GM12878 (cell line): ENCODE measurements around the gene ILRUN. TPM values are rescaled to one million over a fixed set of nuclear protein-coding genes. Genes with fewer than 3 reads are reported as not detected.

Source experiments
- ATF7 ChIP-seq: fragments of 450-650 bp; IDR thresholded peaks from 2 replicates; pipeline ENCODE4 v1.6.1; 2016; ENCODE audit warnings: low read depth, mild to moderate bottlenecking
- BMI1 ChIP-seq: fragments of 450-650 bp; IDR thresholded peaks from 2 replicates; pipeline ENCODE4 v1.6.1; 2016; ENCODE audit warnings: mild to moderate bottlenecking, moderate library complexity, borderline replicate concordance
- EED ChIP-seq: sonication (generic); IDR thresholded peaks from 2 replicates; pipeline ENCODE4 v1.6.1; 2016; ENCODE audit warnings: antibody characterized with exemption, low read depth
- EP300 ChIP-seq, 2 experiments: fragments of 150-350 bp in 1 of 2; IDR thresholded peaks; 2 replicates each; pipeline ENCODE4 v1.6.1; 2011 to 2012; ENCODE audit warnings: low read depth in 2 of 2, low read length in 2 of 2, borderline replicate concordance in 1 of 2, improper control_type of control experiment in 1 of 2, inconsistent platforms in 1 of 2; ENCODE audit not compliant: control insufficient read depth in 1 of 2
- FOXM1 ChIP-seq: IDR thresholded peaks from 2 replicates; pipeline ENCODE4 v1.6.1; 2012; ENCODE audit warnings: low read depth, mild to moderate bottlenecking, inconsistent platforms, low read length, moderate library complexity
- IKZF1 ChIP-seq: fragments of 450-650 bp; conservative IDR thresholded peaks from 2 replicates; pipeline ENCODE4 v1.6.1; 2017; ENCODE audit warnings: antibody characterized with exemption, mild to moderate bottlenecking
- JUND ChIP-seq: IDR thresholded peaks from 2 replicates; pipeline ENCODE4 v1.6.1; 2012; ENCODE audit warnings: low read depth, mild to moderate bottlenecking, low read length, improper control_type of control experiment, moderate library complexity
- MXI1 ChIP-seq: fragments of 150-350 bp; IDR thresholded peaks from 2 replicates; pipeline ENCODE4 v1.6.1; 2011; ENCODE audit warnings: low read depth, mild to moderate bottlenecking, inconsistent platforms, low read length, improper control_type of control experiment
- NFXL1 ChIP-seq: fragments of 450-650 bp; IDR thresholded peaks from 2 replicates; pipeline ENCODE4 v1.6.1; 2017; ENCODE audit warnings: antibody characterized with exemption, mild to moderate bottlenecking, borderline replicate concordance
- PBX3 ChIP-seq: IDR thresholded peaks from 2 replicates; pipeline ENCODE4 v1.6.1; 2011; ENCODE audit warnings: mild to moderate bottlenecking, low read depth, low read length, moderate library complexity; ENCODE audit not compliant: insufficient replicate concordance
- PML ChIP-seq: IDR thresholded peaks from 2 replicates; pipeline ENCODE4 v1.6.1; 2012; ENCODE audit warnings: low read length, inconsistent platforms
- POLR2A ChIP-seq: IDR thresholded peaks from 2 replicates; pipeline ENCODE4 v1.6.1; 2011; ENCODE audit warnings: low read depth, mild to moderate bottlenecking, low read length
- PRDM15 ChIP-seq: fragments of 450-650 bp; formaldehyde crosslinking; IDR thresholded peaks from 2 replicates; pipeline ENCODE4 v1.4.0; 2020; ENCODE audit warnings: mild to moderate bottlenecking, moderate library complexity
- RAD51 ChIP-seq: fragments of 450-650 bp; IDR thresholded peaks from 2 replicates; pipeline ENCODE4 v1.6.1; 2016; ENCODE audit warnings: moderate library complexity, mild to moderate bottlenecking, inconsistent platforms
- RELB ChIP-seq: fragments of 450-650 bp; IDR thresholded peaks from 2 replicates; pipeline ENCODE4 v1.6.1; 2017; ENCODE audit warnings: low read depth, mild to moderate bottlenecking, moderate library complexity
- RUNX3 ChIP-seq: IDR thresholded peaks from 2 replicates; pipeline ENCODE4 v1.6.1; 2012; ENCODE audit warnings: low read length, inconsistent platforms
- SMAD1 ChIP-seq: fragments of 450-650 bp; IDR thresholded peaks from 2 replicates; pipeline ENCODE4 v1.6.1; 2018; ENCODE audit warnings: mild to moderate bottlenecking, low read depth; ENCODE audit not compliant: partially characterized antibody
- SMC3 ChIP-seq: IDR thresholded peaks from 2 replicates; pipeline ENCODE4 v1.6.1; 2011; ENCODE audit warnings: low read length, improper control_type of control experiment, borderline replicate concordance
- SP1 ChIP-seq: IDR thresholded peaks from one replicate; pipeline ENCODE4 v1.6.1; 2011; ENCODE audit warnings: low read depth, low read length
- TAF1 ChIP-seq: IDR thresholded peaks from 2 replicates; pipeline ENCODE4 v1.6.1; 2011; ENCODE audit warnings: mild to moderate bottlenecking, low read depth, low read length, borderline replicate concordance
- TCF3 ChIP-seq: IDR thresholded peaks from 2 replicates; pipeline ENCODE4 v1.6.1; 2012; ENCODE audit warnings: low read depth, mild to moderate bottlenecking, low read length, borderline replicate concordance; ENCODE audit not compliant: insufficient read depth
- YY1 ChIP-seq: IDR thresholded peaks from 2 replicates; pipeline ENCODE4 v1.6.1; 2011; ENCODE audit warnings: low read depth, mild to moderate bottlenecking, low read length
- ZNF217 ChIP-seq: fragments of 450-650 bp; IDR thresholded peaks from 2 replicates; pipeline ENCODE4 v1.6.1; 2017; ENCODE audit warnings: antibody characterized with exemption, mild to moderate bottlenecking
- ZSCAN29 ChIP-seq: fragments of 450-650 bp; IDR thresholded peaks from 2 replicates; pipeline ENCODE4 v1.6.1; 2017; ENCODE audit warnings: mild to moderate bottlenecking, moderate library complexity
- polyA plus RNA-seq, 11 experiments: library from polyadenylated mRNA; depleted of rRNA in 4 of 11; unstranded in 6 of 11; stranded (reverse) in 5 of 11; fragments of >200 nt; fragmentation: Nextera tagmentation in 4 of 11; fragmentation: Illumina TruSeq in 1 of 11; extraction: Ambion mirVana in 4 of 11; extraction: Trizol in 1 of 11; gene quantifications; 1 replicate in 1 of 11; 2 replicates in 10 of 11; pipeline versions ENCODE4 v1.2.1 to v1.2.3, GENCODE V29; 2011 to 2016; ENCODE audit warnings: inconsistent platforms in 2 of 11, missing spikeins in 2 of 11, low read depth in 1 of 11
- total RNA-seq, 4 experiments: library from RNA; depleted of rRNA in 3 of 4; stranded (reverse); fragments of >200 nt in 3 of 4; fragmentation: Illumina TruSeq in 1 of 4; extraction: Trizol in 1 of 4; gene quantifications; 2 replicates each; pipeline versions ENCODE4 v1.2.1 to v1.2.3, GENCODE V29; 2013 to 2021

ILRUN gene
- total and polyA plus RNA-seq, 10 of the 15 experiments (the other 5 are each of a cell fraction or from before 2014, with no cell fraction given), result 21.0 to 114 (median 48.9) TPM

- peak; percentile 100 for TF ChIP-seq ATF7
- TF ChIP-seq SP1, result no peak
- TF ChIP-seq BMI1, result peak; percentile 91
- TF ChIP-seq PML, result peak; percentile 91
- no peak for TF ChIP-seq NFXL1
- TF ChIP-seq RAD51, result peak; percentile 10; the same call in 1 of the 2 replicates
- no peak for TF ChIP-seq PRDM15 (CRISPR knock-in tag)
- peak; percentile 93 for TF ChIP-seq IKZF1
- TF ChIP-seq MXI1, result peak; percentile 53
- TF ChIP-seq EP300 (IDR thresholded peaks at IDR 0.05; ENCODE audit: borderline replicate concordance in 1 of 2, control insufficient read depth in 1 of 2, low read depth in 2 of 2, low read length in 2 of 2), result peak; percentile 95 to 98
- TF ChIP-seq TAF1, result peak; percentile 79; the same call in 1 of the 2 replicates
- peak; percentile 64 for TF ChIP-seq EED
- TF ChIP-seq POLR2A, result peak; percentile 57
- TF ChIP-seq JUND, result peak; percentile 67
- TF ChIP-seq FOXM1, result peak; percentile 100
- peak; percentile 9; the same call in 1 of the 2 replicates for TF ChIP-seq ZSCAN29
- TF ChIP-seq SMAD1, result peak; percentile 28
- TF ChIP-seq RUNX3, result peak; percentile 94
- TF ChIP-seq PBX3, result peak; percentile 41
- peak; percentile 60; the same call in 1 of the 2 replicates for TF ChIP-seq YY1
- peak; percentile 100 for TF ChIP-seq TCF3
- TF ChIP-seq ZNF217, result peak; percentile 87
- TF ChIP-seq SMC3, result 0 out of 2 replicates have a peak, but pooled peaks have one; percentile 10
- peak; percentile 87 for TF ChIP-seq RELB
Observed at GRCh38 chr6:34656378-34657036, 40.1 kb downstream of the ILRUN start (continued).
